VCaP (cell line): ENCODE data around the gene GSG1L.

Experiments used
- H3K27ac ChIP-seq: fragments of 450-650 bp; 2 replicates; pipeline ENCODE4 v1.5.1; 2017
- CTCF ChIP-seq: fragments of 450-650 bp; conservative IDR thresholded peaks from 2 replicates; pipeline ENCODE4 v1.5.1; 2017; ENCODE audit warnings: mild to moderate bottlenecking, moderate library complexity

Gene GSG1L

DNA sequence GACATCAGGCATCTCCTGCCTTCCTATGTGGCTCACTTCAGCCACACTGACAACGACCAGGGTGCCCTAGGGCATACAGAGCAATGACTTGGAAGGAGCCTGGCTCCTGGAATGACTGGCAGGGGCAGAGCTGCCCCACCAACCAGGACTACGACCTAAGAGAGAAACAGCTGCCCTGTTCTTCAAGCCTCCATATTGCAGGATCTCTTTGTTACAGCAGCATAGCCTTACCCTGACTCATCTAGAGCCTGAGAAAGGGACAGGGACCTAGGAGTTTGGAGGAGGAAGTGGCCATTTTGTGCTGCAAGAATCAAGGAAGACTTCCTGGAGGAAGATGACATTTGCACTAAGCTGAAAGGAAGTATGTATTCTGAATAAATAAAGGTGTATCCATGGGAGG lies 49.6 kb downstream of the GSG1L start:
- no peak for TF ChIP-seq CTCF
- H3K27ac ChIP-seq: no peak overlapping the region

DNA sequence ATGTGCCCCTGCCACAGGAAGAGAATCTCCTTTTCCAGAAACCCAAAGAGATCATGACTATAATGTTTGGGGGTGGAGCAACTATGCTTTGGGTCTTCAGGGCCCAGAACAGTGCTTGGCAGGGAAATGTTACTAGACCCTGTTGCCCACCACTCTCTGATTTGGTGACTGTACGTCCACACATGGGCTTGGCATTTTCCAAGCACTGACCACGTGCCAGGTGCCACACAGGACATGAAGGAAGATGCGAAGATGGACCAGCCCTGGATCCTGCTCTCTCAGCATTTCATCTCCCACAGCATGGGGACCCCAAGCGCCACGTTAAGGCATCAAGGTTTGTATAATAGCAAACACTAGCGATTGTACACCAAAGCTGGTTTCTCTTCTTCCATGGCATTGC lies 50.1 kb downstream of the GSG1L start:
- no peak overlapping the region for H3K27ac ChIP-seq
- no peak for TF ChIP-seq CTCF

DNA sequence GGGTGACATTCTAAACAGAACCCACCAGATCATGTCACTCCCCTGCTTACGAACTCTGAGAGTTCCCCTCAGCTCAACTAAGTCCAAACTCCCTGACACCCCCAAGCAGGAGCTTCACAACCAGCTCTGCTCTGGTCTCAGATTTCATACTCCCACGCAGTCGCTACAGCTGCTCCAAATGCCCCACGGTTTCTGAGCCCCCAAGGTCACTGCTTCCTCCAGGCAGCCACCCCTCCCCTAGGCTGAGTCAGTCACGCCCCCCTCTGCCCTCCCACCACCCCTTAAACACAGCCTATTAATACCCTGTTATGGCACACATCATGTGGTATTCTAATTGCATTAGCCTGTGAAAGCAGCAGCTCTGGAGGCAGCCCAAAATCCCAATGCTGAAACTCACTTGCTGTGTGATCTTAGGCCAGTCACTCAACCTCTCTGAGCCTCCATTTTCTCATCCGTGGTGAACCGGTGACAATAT lies 51.5 kb downstream of the GSG1L start:
- TF ChIP-seq CTCF: no peak
- no peak overlapping the region for H3K27ac ChIP-seq

- no peak for TF ChIP-seq CTCF
- H3K27ac ChIP-seq: no peak overlapping the region
Observed at GRCh38 chr16:28011223-28011622, 52.3 kb downstream of the GSG1L start.

DNA sequence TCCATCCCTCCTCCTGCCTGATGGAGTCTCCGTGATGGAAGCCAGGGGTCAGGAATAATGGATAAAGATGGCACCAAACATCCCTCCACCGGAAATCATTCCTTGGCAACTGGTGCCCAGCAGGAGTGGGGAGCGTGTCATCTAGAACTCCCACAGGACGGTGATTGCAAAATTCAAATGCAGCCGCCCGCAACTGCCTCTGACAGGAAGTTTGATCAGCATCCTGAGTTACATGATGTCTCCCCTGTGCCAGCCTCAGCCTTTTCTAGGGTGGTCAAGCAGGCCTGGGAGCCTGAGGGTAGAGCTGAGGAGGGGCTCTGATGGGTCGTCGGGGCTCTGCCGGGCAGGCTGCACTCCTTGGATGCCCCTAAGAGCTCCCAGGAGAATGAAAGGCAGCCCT lies 52.8 kb downstream of the GSG1L start:
- H3K27ac ChIP-seq: no peak overlapping the region
- TF ChIP-seq CTCF: no peak

DNA sequence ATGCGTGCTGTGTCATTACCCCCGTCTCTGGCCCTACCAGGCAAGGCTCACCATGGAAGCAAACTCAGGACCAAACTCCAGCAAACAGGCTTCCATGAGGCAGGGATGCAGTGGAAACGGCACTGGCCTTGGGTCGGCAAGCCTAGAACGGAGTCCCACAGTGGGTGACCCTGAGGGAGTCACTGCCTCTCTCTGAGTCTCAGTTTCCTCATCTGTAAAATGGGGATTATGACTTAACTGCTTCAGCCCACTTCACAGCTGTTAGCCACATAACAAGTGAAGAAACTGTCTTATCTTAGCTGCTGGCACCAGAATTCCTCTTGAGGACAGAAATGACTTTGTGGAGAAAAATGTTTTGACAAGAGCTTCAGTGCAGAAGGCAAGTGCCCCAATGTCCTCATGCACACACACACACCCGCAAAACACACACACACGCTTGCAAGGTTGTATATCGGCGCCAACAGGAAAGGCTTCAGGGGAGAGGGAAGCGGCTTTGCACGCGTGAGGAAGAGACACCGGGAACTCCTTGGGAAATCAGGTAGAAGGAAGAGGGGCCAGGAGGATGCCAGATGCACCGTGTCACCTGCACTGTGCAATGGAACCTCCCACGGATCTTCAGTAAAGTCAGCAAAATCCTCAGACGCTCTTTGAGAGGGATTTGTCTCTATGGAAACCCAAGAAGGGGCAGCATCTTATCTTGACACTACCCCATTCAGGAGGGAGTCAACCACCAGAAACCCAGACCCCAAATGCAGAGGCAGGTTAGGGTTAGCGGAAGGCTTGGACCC lies 53.7 kb downstream of the GSG1L start:
- no peak for TF ChIP-seq CTCF
- H3K27ac ChIP-seq: no peak overlapping the region

- no peak overlapping the region for H3K27ac ChIP-seq
- no peak for TF ChIP-seq CTCF
Observed at GRCh38 chr16:28003923-28004322, 59.6 kb downstream of the GSG1L start.
